HG03439 (cell line): ENCODE data around the gene XCL2.
"Not testable (repeated sequence)": the region's sequence is repeated elsewhere in the genome, so short reads cannot be mapped to it uniquely, and the experiment has no call there.

ENCODE experiments used
- ATAC-seq: cut with Tn5 transposase; IDR thresholded peaks from one replicate; pipeline ENCODE4 v1.9.1; 2021; ENCODE audit warnings: mild to moderate bottlenecking, moderate library complexity; ENCODE audit not compliant: unreplicated experiment

Gene XCL2

GRCh38 chr1:168543840-168544498 lies at the start of gene XCL2:
TSS of gene XCL2 (minus strand) at chr1:168543997. CDS start at chr1:168543964, 33 bp downstream.
- not testable (repeated sequence) for ATAC-seq

- ATAC-seq = no peak
Observed at GRCh38 chr1:168591641-168592250, 47.9 kb upstream of the XCL2 start.

GRCh38 chr1:168591066-168591465 lies 47.3 kb upstream of the XCL2 start:
- no peak for ATAC-seq

GRCh38 chr1:168589167-168589566 lies 45.4 kb upstream of the XCL2 start:
- ATAC-seq = no peak

- no peak for ATAC-seq
Observed at GRCh38 chr1:168585937-168586336, 42.1 kb upstream of the XCL2 start.

- no peak for ATAC-seq
Observed at GRCh38 chr1:168585191-168585590, 41.4 kb upstream of the XCL2 start.

GRCh38 chr1:168583571-168583970 lies 39.8 kb upstream of the XCL2 start:
- no peak for ATAC-seq

DNA sequence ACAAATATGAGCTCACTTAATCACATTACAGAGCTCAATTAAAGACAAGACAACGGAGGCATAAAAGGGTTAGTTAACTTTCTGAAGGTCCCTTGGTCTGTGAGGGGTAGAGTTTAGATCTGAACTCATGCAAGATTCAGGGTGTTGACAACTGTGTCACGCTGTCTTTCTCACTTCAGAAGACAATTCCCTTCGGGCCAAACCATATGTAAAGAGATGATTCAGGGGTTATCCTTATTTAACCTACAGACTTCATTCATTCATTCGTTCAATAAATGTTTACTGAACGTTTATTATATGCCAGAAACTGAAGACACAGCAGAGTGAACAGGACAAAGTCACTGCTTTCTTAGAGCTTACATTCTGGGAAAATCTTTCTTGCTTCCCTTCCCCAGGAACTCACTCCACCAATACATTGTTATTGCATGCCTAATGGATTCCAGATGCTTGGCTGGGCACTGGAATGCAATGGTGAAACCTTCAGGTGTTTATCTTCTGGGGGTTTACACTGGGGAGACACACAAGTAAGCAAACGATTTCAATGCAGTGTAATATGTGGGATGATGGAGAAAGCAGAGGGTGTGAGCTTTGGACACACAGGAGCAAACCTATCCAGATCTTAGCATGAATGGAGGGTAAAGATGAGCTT lies 39.0 kb upstream of the XCL2 start:
- no peak for ATAC-seq

DNA sequence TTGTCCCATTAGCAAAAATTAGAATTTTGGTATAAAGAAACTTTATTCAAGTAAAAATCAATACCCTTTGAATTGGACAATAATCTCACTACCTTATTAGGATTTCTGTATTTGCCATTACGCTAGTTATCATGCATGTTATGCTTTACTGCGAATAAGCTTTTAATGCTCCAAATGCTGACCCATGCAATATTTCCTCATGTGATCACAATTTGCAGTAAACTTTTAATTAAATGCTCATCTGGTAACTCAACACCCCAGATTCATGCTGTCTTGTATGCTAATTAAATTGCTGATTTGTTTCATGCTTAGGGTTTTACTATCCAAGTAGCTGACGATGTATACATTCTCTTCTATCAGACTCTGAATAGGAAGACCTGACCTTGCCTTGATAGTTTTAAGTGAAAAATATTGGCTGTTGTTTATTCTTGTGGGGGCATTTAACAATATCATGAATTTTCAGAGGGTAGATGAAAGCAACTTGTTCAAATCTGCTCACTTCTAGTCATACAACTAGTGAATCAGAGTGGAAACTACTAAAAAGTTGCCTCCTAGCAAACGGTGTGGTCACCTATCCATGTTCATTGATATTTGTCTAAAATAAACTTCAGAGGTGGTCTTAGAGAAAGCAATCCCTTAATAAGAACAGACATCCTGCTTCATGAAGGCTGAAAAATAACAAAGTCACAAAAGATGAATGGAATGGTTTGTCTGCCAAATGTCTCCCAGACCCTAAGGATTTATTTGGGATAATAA lies 38.2 kb upstream of the XCL2 start:
- no peak for ATAC-seq

DNA sequence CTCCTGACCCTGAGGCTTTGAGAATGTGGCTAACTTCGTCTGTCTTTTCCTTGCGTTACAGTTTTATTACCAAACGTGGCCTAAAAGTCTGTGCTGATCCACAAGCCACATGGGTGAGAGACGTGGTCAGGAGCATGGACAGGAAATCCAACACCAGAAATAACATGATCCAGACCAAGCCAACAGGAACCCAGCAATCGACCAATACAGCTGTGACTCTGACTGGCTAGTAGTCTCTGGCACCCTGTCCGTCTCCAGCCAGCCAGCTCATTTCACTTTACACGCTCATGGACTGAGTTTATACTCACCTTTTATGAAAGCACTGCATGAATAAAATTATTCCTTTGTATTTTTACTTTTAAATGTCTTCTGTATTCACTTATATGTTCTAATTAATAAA lies 37.2 kb upstream of the XCL2 start:
- ATAC-seq = not testable (repeated sequence)

- ATAC-seq = not testable (repeated sequence)
Observed at GRCh38 chr1:168580290-168580689, 36.5 kb upstream of the XCL2 start.

DNA sequence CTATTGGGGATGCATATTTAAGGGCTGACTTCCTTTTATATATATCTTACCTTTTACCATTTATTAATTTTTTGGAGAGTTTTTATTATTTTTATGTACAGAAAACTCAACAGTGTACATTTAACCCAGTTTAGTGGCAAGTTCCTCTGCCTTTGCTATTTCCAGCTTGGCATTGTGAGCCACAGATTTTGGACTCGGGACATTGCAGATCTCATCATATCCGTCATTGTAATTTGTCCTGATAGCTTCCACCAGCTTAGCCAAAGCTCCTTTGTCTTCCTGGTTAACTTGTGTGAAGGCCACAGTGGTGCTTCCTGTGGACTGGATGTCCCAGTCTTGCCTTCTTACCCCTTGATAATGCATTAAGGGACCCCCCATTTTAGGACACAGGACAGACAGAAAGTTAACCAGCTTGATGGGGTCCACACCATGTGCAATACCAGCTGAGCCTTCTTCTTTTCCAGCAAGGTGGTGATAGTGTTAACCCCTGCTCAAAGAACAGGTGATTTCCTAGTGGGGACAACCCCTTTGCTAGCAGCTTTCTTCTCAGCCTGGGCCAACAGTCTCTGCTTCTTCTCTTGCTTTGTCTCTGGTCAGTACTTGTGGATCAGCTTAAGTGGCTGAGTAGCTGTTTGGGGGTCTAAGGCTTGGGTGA lies 34.9 kb upstream of the XCL2 start:
- not testable (repeated sequence) for ATAC-seq

- ATAC-seq = not testable (repeated sequence)
Observed at GRCh38 chr1:168576245-168576688, 32.5 kb upstream of the XCL2 start, which contains the start of gene XCL1. TSS of gene XCL1 (plus strand) at chr1:168576605. CDS start at chr1:168576638, 33 bp downstream.

DNA sequence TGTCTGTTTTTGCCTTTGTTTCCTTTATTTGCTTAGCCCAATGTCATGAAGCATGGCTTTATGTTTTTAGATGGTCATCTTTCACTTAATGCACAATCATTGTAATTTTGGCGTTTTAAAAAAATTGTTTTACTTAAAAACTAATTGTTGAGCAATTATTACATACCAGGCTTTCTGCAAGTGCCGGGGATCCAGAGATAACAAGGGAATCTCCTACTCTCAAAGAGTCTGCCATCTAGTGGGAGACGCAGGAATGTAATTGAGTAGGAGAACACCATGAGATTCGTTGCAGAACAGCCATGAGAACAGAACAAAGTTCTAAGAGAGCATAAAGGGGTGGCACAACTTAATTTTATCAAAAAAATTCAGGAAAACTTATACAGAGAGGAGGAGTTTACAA lies 30.4 kb upstream of the XCL2 start:
- not testable (repeated sequence) for ATAC-seq

DNA sequence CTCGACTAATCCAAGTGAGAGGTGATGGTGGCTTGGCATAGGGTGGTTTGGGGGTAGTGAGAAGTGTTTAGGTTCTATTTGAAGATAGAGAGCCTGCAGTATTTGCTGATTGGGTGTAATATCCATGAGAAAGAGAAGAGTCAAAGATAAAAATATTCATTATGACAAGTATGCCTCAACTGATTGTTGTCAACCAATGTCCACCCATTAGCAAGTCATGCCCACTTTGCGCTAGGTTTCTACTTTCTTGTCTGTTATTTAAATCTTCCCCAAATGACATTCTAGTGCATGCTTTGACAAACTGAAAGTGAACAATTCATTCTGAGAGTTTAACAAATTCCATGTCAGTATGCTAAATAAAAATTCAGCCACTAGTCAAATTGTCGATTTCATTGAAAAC lies 28.8 kb upstream of the XCL2 start:
- ATAC-seq = no peak

- ATAC-seq = no peak
Observed at GRCh38 chr1:168570652-168571051, 26.9 kb upstream of the XCL2 start.

GRCh38 chr1:168568346-168568745 lies 24.5 kb upstream of the XCL2 start:
- no peak for ATAC-seq

DNA sequence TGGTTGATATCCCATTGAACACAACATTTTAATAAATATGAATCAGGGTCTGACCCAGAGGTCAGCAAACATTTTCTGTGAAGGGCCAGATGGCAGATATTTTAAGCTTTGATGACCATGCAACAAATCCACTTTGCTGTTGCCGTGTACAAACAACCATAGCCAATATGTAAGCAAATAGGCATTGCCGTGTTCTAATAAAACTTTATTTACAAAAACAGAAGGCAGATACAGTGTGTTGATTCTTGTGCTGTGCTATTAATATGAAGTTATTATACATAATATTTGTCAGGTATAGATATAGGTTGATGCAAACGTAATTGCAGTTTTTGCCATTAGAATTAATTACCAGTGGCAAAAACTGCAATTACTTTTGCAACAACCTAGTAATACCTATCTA lies 23.8 kb upstream of the XCL2 start:
- no peak for ATAC-seq

- ATAC-seq = no peak
Observed at GRCh38 chr1:168567007-168567406, 23.2 kb upstream of the XCL2 start.

- ATAC-seq = no peak
Observed at GRCh38 chr1:168565825-168566224, 22.0 kb upstream of the XCL2 start.

- ATAC-seq = no peak
Observed at GRCh38 chr1:168561989-168562388, 18.2 kb upstream of the XCL2 start.
